Endothelial cell of umbilical vein (primary cell): ENCODE results near the gene ATP13A4.

ENCODE experiments used
- CTCF ChIP-seq, 2 donors: IDR thresholded peaks; 1 replicate in 1 of 2; 2 replicates in 1 of 2; pipeline ENCODE4 v1.5.1; 2011; ENCODE audit warnings: low read length in 2 of 2, mild to moderate bottlenecking in 2 of 2, moderate library complexity in 2 of 2, control low read depth in 1 of 2, inconsistent platforms in 1 of 2, low read depth in 1 of 2; ENCODE audit not compliant: insufficient read depth in 1 of 2; ENCODE audit errors: extremely low read depth in 1 of 2
- EZH2 ChIP-seq: IDR thresholded peaks from 2 replicates; pipeline ENCODE4 v1.6.1; 2012; ENCODE audit warnings: borderline replicate concordance, low read depth, mild to moderate bottlenecking, moderate library complexity, low read length, inconsistent platforms; ENCODE audit not compliant: severe bottlenecking
- POLR2A ChIP-seq: IDR thresholded peaks from 2 replicates; pipeline ENCODE4 v1.6.1; 2012; ENCODE audit warnings: low read depth, mild to moderate bottlenecking, control low read depth, low read length
- POLR2AphosphoS5 ChIP-seq: IDR thresholded peaks from 2 replicates; pipeline ENCODE4 v1.6.1; 2012; ENCODE audit warnings: low read depth, mild to moderate bottlenecking, control low read depth, low read length, moderate library complexity; ENCODE audit not compliant: insufficient read depth

- TF ChIP-seq CTCF (IDR thresholded peaks at IDR 0.05; ENCODE audit: extremely low read depth in 1 of 2, insufficient read depth in 1 of 2, low read depth in 1 of 2, low read length in 2 of 2) = no peak
- TF ChIP-seq POLR2AphosphoS5 = no peak
- TF ChIP-seq EZH2 = no peak
- TF ChIP-seq POLR2A = no peak
Measured at GRCh38 chr3:193416629-193417028, 138.1 kb downstream of the ATP13A4 start.
